Esophagus (tissue), 2 donors: ENCODE results near the gene MYPN. TPM values are rescaled to one million over a fixed set of nuclear protein-coding genes. Genes with fewer than 3 reads are reported as not detected.

Experiments used
- H3K27ac ChIP-seq, 2 donors: one replicate each; pipeline ENCODE4 v1.5.1; 2013; ENCODE audit warnings: low read depth in 2 of 2, mild to moderate bottlenecking in 2 of 2, inconsistent platforms in 1 of 2, low read length in 1 of 2, moderate library complexity in 1 of 2
- H3K27me3 ChIP-seq, 2 donors: one replicate each; pipeline ENCODE4 v1.6.1; 2013; ENCODE audit warnings: low read length in 2 of 2, control low read depth in 1 of 2, mild to moderate bottlenecking in 1 of 2; ENCODE audit not compliant: insufficient read depth in 2 of 2, control insufficient read depth in 1 of 2
- H3K36me3 ChIP-seq, 2 donors: one replicate each; pipeline ENCODE4 v1.6.1; 2013; ENCODE audit warnings: low read length in 1 of 2; ENCODE audit not compliant: control insufficient read depth in 2 of 2, insufficient read depth in 2 of 2
- H3K4me1 ChIP-seq, 2 donors: one replicate each; pipeline ENCODE4 v1.6.1; 2013; ENCODE audit warnings: low read length in 1 of 2; ENCODE audit not compliant: control insufficient read depth in 2 of 2, insufficient read depth in 2 of 2
- H3K4me3 ChIP-seq, 2 donors: one replicate each; pipeline ENCODE4 v1.5.1; 2013; ENCODE audit warnings: low read length in 2 of 2, mild to moderate bottlenecking in 2 of 2, low read depth in 1 of 2, moderate library complexity in 1 of 2
- H3K9me3 ChIP-seq, 2 donors: one replicate each; pipeline ENCODE4 v1.6.1; 2013; ENCODE audit warnings: mild to moderate bottlenecking in 2 of 2, low read depth in 1 of 2, low read length in 1 of 2, moderate library complexity in 1 of 2; ENCODE audit not compliant: control insufficient read depth in 2 of 2, insufficient read depth in 1 of 2
- WGBS, 2 donors: extraction: QIAGEN DNeasy Blood & Tissue Kit; methylation state at CpG; one replicate each; pipeline ENCODE4 v1.1.7; 2013; 5-methylcytosine and 5-hydroxymethylcytosine counted together
- polyA plus RNA-seq, 2 donors: library from polyadenylated mRNA; stranded (reverse); fragments of 200-250 nt; gene quantifications; one replicate each; pipeline ENCODE4 v1.2.3, GENCODE V29; 2013
- donor health status: healthy with polysubstance abuse.
- donor health status: Bipolar disorder and iron deficiency.

The MYPN gene
- polyA plus RNA-seq, 2 donors = 0.01 TPM; not detected in 1

DNA sequence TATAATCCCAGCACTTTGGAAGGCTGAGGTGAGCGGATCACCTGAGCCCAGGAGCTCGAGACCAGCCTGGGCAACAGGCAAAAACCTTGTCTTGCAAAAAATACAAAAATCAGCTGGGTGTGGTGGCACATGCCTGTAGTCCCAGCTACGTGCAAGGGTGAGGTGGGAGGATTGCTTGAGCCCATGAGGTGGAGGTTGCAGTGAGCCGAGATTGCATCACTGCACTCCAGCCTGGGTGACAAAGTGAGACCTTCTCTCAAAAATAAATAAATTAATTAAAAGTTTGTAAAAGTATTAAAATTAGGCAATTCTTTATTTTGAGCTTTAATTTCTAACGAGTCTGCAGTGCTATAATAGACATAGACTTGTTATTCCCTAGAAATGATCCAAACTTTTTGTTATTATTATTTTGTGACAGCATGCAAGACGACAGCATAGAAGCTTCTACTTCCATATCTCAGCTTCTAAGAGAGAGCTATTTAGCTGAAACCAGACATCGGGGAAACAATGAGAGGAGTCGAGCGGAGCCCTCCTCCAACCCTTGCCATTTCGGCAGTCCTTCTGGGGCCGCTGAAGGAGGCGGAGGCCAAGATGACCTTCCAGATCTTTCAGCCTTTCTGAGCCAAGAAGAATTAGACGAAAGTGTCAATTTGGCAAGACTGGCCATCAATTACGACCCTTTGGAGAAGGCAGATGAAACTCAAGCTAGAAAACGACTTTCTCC lies 11.9 kb downstream of the MYPN start:
- no peaks in the 10 kb centered on the region for H3K36me3 ChIP-seq
- no peaks in the 10 kb centered on the region for H3K27me3 ChIP-seq
- H3K4me3 ChIP-seq = no peak overlapping the region
- H3K4me1 ChIP-seq = peaks cover 0 to 3% of the 10 kb centered on the region in 2 donors
- H3K9me3 ChIP-seq = no peaks in the 10 kb centered on the region
- 77 to 79% methylated on average over 15 of the region's 15 CpGs for WGBS, 2 donors
- no peak overlapping the region for H3K27ac ChIP-seq

DNA sequence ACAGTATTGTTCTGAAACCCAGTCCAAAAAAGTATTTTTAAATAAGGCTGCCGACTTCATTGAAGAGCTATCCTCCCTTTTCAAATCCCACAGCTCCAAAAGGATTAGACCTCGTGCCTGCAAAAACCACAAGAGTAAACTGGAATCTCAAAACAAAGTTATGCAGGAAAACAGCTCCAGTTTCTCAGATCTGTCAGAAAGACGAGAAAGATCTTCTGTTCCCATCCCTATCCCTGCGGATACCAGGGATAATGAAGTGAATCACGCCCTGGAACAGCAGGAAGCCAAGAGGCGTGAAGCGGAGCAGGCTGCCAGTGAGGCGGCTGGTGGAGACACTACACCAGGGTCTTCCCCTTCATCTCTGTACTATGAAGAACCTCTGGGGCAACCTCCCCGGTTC lies 12.6 kb downstream of the MYPN start:
- no peaks in the 10 kb centered on the region for H3K9me3 ChIP-seq
- no peaks in the 10 kb centered on the region for H3K27me3 ChIP-seq
- no peaks in the 10 kb centered on the region for H3K36me3 ChIP-seq
- H3K4me1 ChIP-seq = peaks cover 0 to 3% of the 10 kb centered on the region in 2 donors
- WGBS, 2 donors = 74 to 82% methylated on average over 9 of the region's 9 CpGs
- no peak overlapping the region for H3K27ac ChIP-seq
- H3K4me3 ChIP-seq = no peak overlapping the region

DNA sequence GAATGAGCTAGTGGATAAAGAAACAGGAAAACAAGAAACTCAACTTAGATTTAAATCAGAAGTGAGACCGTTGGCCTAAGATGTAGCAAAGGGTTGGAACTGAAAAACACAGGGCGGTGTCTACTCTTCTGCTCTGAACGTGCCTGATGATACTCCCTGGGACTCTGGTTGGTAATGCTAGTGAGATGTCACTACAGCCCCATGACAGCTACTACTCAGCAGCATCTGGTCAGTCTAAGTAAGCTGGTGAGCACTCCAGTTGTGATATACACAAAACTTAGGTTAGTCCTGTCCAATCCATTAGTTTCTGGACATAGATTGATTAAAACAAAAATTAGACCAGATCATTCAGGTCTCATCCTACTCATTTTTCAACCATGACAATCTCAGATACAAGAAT lies 15.4 kb downstream of the MYPN start:
- Histone ChIP-seq H3K27ac (no peak overlapping the region), H3K4me3 (no peak overlapping the region), H3K36me3 (no peaks in the 10 kb centered on the region), H3K27me3 (no peaks in the 10 kb centered on the region), H3K4me1 (no peaks in the 10 kb centered on the region), H3K9me3 (no peaks in the 10 kb centered on the region)
- 74 to 78% methylated on average over 3 of the region's 3 CpGs for WGBS, 2 donors

DNA sequence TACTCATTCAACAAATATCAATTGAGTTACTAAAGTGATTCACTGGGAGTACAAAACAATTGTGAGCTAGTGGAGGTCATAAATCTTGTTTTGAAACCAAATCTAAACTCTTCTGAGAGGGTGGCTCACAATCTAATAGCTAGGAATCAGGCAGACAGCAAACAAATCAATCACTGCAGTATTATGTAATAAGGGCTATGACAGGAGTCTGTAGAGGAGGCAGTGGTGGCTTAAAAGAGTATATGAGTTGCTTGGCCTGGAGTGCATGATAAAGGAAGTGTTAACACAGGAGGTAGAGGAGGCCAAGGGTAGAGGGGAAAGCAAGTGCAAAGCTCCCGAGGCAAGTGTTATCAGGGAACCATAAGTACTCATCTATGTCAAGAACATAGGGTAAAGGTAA lies 16.5 kb downstream of the MYPN start:
- no peaks in the 10 kb centered on the region for H3K9me3 ChIP-seq
- H3K4me1 ChIP-seq = no peaks in the 10 kb centered on the region
- no peaks in the 10 kb centered on the region for H3K36me3 ChIP-seq
- H3K27me3 ChIP-seq = no peaks in the 10 kb centered on the region
- H3K27ac ChIP-seq = no peak overlapping the region
- H3K4me3 ChIP-seq = no peak overlapping the region
- 29 to 68% methylated on average over 1 of the region's 1 CpG for WGBS, 2 donors

GRCh38 chr10:68128015-68128414 lies 18.7 kb downstream of the MYPN start:
- 44 to 45% methylated on average over 2 of the region's 2 CpGs for WGBS, 2 donors
- H3K9me3 ChIP-seq = no peaks in the 10 kb centered on the region
- H3K4me3 ChIP-seq = no peak overlapping the region
- H3K4me1 ChIP-seq = no peaks in the 10 kb centered on the region
- no peaks in the 10 kb centered on the region for H3K27me3 ChIP-seq
- H3K36me3 ChIP-seq = no peaks in the 10 kb centered on the region
- H3K27ac ChIP-seq = no peak overlapping the region

GRCh38 chr10:68132391-68132790 lies 23.1 kb downstream of the MYPN start:
- no peaks in the 10 kb centered on the region for H3K36me3 ChIP-seq
- H3K27ac ChIP-seq = no peak overlapping the region
- 12 to 60% methylated on average over 1 of the region's 1 CpG for WGBS, 2 donors
- H3K4me3 ChIP-seq = no peak overlapping the region
- H3K4me1 ChIP-seq = peaks cover 0 to 4% of the 10 kb centered on the region in 2 donors
- H3K27me3 ChIP-seq = no peaks in the 10 kb centered on the region
- H3K9me3 ChIP-seq = no peaks in the 10 kb centered on the region

DNA sequence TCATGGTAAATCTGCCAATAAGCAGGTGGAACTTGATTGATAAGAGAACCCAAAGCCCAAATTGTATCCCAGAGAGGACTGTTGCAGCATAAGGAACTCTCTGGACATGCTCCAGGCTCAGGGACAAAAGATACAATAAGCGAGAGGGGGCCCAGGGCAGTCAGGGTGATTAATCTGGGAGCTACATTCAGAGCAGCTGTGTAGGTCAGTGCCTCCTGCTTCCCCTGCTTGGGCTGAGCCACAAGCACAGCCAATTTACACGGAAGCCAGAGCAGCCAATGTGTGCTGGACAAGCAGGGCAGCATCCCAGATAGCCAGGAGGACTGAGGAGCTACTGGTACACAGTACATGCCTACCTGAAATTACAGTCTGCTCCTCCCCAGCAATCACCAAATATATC lies 24.2 kb downstream of the MYPN start:
- Histone ChIP-seq H3K27ac (no peak overlapping the region), H3K27me3 (no peaks in the 10 kb centered on the region), H3K36me3 (no peaks in the 10 kb centered on the region), H3K9me3 (no peaks in the 10 kb centered on the region), H3K4me3 (no peak overlapping the region), H3K4me1 (peaks cover 0 to 4% of the 10 kb centered on the region in 2 donors)
- WGBS, 2 donors = 80% methylated on average over 2 of the region's 2 CpGs

DNA sequence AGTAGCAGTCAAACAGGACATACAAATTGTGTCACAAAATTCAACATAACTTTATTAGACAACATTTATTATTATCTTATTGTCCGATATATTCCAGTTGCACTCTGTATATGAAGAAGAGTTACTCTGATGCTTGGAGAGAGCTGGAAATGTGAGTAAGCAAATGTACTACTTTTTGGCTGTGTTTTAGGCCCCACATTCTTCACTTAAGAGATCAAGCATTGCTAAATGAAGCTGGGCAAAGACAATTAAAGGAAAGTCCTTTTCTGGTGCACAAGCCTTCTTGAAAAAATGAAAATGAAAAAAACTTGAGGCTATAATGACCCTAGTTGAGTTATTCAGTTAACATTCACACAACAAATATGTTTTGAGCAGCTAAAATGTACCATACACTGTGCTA lies 26.1 kb downstream of the MYPN start:
- WGBS, 2 donors = 73 to 88% methylated on average over 1 of the region's 1 CpG
- H3K4me1 ChIP-seq = peaks cover 0 to 4% of the 10 kb centered on the region in 2 donors
- peak overlapping the region in 1 of 2 donors; percentile 47 for H3K27ac ChIP-seq
- no peak overlapping the region for H3K4me3 ChIP-seq
- H3K9me3 ChIP-seq = no peaks in the 10 kb centered on the region
- no peaks in the 10 kb centered on the region for H3K36me3 ChIP-seq
- no peaks in the 10 kb centered on the region for H3K27me3 ChIP-seq

DNA sequence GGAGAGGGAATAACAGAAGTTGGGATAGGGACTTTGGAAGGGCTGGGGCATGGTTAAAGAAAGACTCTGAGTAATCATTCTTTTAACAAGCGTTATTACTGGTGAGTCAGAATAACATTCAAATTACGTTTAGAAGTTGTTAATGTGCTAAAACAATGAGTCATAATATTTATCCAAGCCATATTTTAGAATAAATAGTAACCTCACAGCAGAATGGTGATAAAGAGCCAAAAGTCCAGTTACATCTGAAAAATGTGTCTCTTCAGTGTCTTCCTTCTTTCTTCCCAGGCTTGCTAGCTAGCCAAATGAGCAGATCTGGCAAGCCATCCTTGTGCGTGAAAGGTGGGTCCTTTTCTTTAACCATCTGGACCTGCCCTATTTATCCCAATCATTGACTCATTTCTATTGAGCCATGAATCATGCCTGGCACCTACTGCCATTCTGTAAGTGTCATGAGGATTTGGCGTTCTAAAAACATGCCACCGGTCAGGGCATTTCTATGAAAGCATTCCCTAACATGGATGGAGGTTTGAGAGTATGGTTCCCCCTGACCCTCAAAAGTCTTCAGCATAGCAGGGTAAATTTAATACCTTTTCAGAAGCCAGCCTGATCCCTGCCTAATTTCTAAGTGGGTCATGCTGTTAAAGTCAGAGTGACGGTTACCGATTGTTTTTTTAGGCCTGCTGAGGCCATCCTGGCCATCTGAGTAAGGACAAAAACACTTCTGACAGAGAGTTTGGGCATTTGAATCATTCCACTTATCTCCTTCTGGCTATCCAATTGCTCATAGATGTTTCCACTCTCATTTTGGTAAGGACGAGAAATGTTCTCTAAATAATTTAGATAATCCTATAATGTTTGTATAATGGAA lies 26.9 kb downstream of the MYPN start:
- no peaks in the 10 kb centered on the region for H3K36me3 ChIP-seq
- H3K27ac ChIP-seq = peak overlapping the region; percentile 41 to 75
- WGBS, 2 donors = 39 to 43% methylated on average over 8 of the region's 8 CpGs
- no peak overlapping the region for H3K4me3 ChIP-seq
- H3K4me1 ChIP-seq = peaks cover 0 to 4% of the 10 kb centered on the region in 2 donors
- H3K27me3 ChIP-seq = no peaks in the 10 kb centered on the region
- H3K9me3 ChIP-seq = no peaks in the 10 kb centered on the region
